8988T (cell line): ENCODE results near the gene RNU5B-1.

Experiments
- DNase-seq: peaks from one replicate; pipeline ENCODE4 v3.0.0; 2011

The RNU5B-1 gene

GRCh38 chr15:65329288-65329983 is 25.0 kb downstream of the RNU5B-1 start:
- no peak for DNase-seq

GRCh38 chr15:65329984-65330735 is 25.7 kb downstream of the RNU5B-1 start:
- no peak for DNase-seq

GRCh38 chr15:65330934-65331645 is 26.6 kb downstream of the RNU5B-1 start:
- no peak for DNase-seq

GRCh38 chr15:65331811-65332210 is 27.3 kb downstream of the RNU5B-1 start:
- no peak for DNase-seq

GRCh38 chr15:65332391-65333147 is 28.1 kb downstream of the RNU5B-1 start:
- no peak for DNase-seq

- DNase-seq, result no peak
Measured at GRCh38 chr15:65333148-65333820, 28.8 kb downstream of the RNU5B-1 start.

GRCh38 chr15:65333856-65334255 is 29.4 kb downstream of the RNU5B-1 start:
- no peak for DNase-seq

GRCh38 chr15:65334586-65335231 is 30.2 kb downstream of the RNU5B-1 start:
- DNase-seq, result no peak

- no peak for DNase-seq
Measured at GRCh38 chr15:65335278-65336055, 31.0 kb downstream of the RNU5B-1 start.

GRCh38 chr15:65336493-65337435 is 32.3 kb downstream of the RNU5B-1 start:
- no peak for DNase-seq

GRCh38 chr15:65337436-65338070 is 33.1 kb downstream of the RNU5B-1 start:
- DNase-seq, result no peak

GRCh38 chr15:65338366-65338765 is 33.9 kb downstream of the RNU5B-1 start:
- DNase-seq, result no peak

- no peak for DNase-seq
Measured at GRCh38 chr15:65338823-65339222, 34.3 kb downstream of the RNU5B-1 start.

- no peak for DNase-seq
Measured at GRCh38 chr15:65339416-65339815, 34.9 kb downstream of the RNU5B-1 start.

GRCh38 chr15:65339920-65340319 is 35.4 kb downstream of the RNU5B-1 start:
- no peak for DNase-seq

- no peak for DNase-seq
Measured at GRCh38 chr15:65342493-65342892, 38.0 kb downstream of the RNU5B-1 start.

GRCh38 chr15:65343374-65343981 is 39.0 kb downstream of the RNU5B-1 start:
- DNase-seq, result no peak

- DNase-seq, result no peak
Measured at GRCh38 chr15:65344214-65344913, 39.9 kb downstream of the RNU5B-1 start.
